ENCODE results near the gene PAIP2B.

Gene PAIP2B

DNA sequence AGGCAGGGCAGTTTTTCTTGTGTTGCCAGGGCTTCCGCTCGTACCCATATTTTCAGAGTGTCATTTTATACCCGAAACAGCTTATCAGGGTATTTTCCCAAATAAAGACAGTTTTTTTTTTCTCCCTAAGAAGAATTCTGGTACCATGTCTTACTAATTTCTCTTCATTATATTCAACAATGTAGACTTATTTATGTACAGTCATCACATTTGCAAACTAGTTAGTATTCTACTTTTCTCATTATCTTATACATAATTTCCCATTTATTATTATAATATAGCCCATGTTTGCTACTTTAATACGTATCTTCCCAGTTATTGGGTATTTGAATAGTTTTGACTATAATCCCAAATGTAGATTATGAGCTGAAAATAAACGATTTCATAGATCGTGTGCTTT is 36.5 kb upstream of the PAIP2B start:
- Histone ChIP-seq H4K20me1 (ENCODE audit: insufficient read depth, low read length, poor library complexity, severe bottlenecking) (no peaks in the 10 kb centered on the region), H2AFZ (ENCODE audit: low read length) (no peak overlapping the region), H3K9me2 (replicated peaks; ENCODE audit: low read depth, low read length) (no peaks in the 10 kb centered on the region), H3K9me3 (ENCODE audit: insufficient read depth, low read depth, low read length) (no peaks in the 10 kb centered on the region), H3K36me3 (ENCODE audit: insufficient read depth, low read length) (no peaks in the 10 kb centered on the region), H3K79me2 (ENCODE audit: insufficient read depth, low read length) (no peaks in the 10 kb centered on the region), H3K4me2 (ENCODE audit: low read depth, low read length, poor library complexity, severe bottlenecking) (no peak overlapping the region), H3K4me3 (ENCODE audit: low read length, poor library complexity, severe bottlenecking) (no peak overlapping the region), H3K4me1 (ENCODE audit: insufficient read depth, low read length, poor library complexity, severe bottlenecking) (no peaks in the 10 kb centered on the region), H3F3A (ENCODE audit: low read depth) (no peaks in the 10 kb centered on the region), H3K9ac (ENCODE audit: low read depth, low read length, poor library complexity, severe bottlenecking) (no peak overlapping the region), H3K27me3 (ENCODE audit: insufficient read depth, low read length, poor library complexity, severe bottlenecking) (no peaks in the 10 kb centered on the region)
- no peak for TF ChIP-seq EZH2phosphoT487 (IDR thresholded peaks at IDR 0.05; ENCODE audit: borderline replicate concordance)
- TF ChIP-seq, protein P1, sequence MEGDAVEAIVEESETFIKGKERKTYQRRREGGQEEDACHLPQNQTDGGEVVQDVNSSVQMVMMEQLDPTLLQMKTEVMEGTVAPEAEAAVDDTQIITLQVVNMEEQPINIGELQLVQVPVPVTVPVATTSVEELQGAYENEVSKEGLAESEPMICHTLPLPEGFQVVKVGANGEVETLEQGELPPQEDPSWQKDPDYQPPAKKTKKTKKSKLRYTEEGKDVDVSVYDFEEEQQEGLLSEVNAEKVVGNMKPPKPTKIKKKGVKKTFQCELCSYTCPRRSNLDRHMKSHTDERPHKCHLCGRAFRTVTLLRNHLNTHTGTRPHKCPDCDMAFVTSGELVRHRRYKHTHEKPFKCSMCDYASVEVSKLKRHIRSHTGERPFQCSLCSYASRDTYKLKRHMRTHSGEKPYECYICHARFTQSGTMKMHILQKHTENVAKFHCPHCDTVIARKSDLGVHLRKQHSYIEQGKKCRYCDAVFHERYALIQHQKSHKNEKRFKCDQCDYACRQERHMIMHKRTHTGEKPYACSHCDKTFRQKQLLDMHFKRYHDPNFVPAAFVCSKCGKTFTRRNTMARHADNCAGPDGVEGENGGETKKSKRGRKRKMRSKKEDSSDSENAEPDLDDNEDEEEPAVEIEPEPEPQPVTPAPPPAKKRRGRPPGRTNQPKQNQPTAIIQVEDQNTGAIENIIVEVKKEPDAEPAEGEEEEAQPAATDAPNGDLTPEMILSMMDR (conservative IDR thresholded peaks at IDR 0.05; ENCODE audit: low read length) = no peak

DNA sequence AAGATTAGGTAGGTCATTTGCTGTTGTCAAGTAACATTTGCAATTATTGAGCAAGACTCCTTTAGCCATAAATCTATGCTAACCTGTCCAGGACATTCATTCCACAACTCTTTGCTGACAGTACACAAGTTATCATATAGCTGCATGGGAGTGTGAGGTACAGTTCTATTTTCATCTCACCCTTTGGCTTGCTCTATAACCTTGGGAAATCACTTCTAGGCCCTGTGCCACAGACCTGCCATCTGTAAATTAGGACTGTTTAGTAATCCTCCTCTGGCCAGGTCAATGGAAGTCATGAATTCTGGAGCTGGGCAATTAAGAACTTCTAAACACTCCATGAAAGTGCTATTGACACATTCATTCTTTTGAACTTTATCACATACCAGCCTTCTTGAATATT is 34.6 kb upstream of the PAIP2B start:
- H3K4me1 ChIP-seq (ENCODE audit: insufficient read depth, low read length, poor library complexity, severe bottlenecking) = no peaks in the 10 kb centered on the region
- no peaks in the 10 kb centered on the region for H4K20me1 ChIP-seq (ENCODE audit: insufficient read depth, low read length, poor library complexity, severe bottlenecking)
- H3K4me2 ChIP-seq (ENCODE audit: low read depth, low read length, poor library complexity, severe bottlenecking) = no peak overlapping the region
- H3K9me3 ChIP-seq (ENCODE audit: insufficient read depth, low read depth, low read length) = no peaks in the 10 kb centered on the region
- H2AFZ ChIP-seq (ENCODE audit: low read length) = no peak overlapping the region
- H3K9me2 ChIP-seq (replicated peaks; ENCODE audit: low read depth, low read length) = no peaks in the 10 kb centered on the region
- no peak overlapping the region for H3K4me3 ChIP-seq (ENCODE audit: low read length, poor library complexity, severe bottlenecking)
- H3K9ac ChIP-seq (ENCODE audit: low read depth, low read length, poor library complexity, severe bottlenecking) = no peak overlapping the region
- no peaks in the 10 kb centered on the region for H3K36me3 ChIP-seq (ENCODE audit: insufficient read depth, low read length)
- H3K79me2 ChIP-seq (ENCODE audit: insufficient read depth, low read length) = no peaks in the 10 kb centered on the region
- H3K27me3 ChIP-seq (ENCODE audit: insufficient read depth, low read length, poor library complexity, severe bottlenecking) = no peaks in the 10 kb centered on the region
- TF ChIP-seq EZH2phosphoT487 (IDR thresholded peaks at IDR 0.05; ENCODE audit: borderline replicate concordance) = no peak
- TF ChIP-seq, protein P1 (conservative IDR thresholded peaks at IDR 0.05; ENCODE audit: low read length) = no peak
- no peaks in the 10 kb centered on the region for H3F3A ChIP-seq (ENCODE audit: low read depth)

DNA sequence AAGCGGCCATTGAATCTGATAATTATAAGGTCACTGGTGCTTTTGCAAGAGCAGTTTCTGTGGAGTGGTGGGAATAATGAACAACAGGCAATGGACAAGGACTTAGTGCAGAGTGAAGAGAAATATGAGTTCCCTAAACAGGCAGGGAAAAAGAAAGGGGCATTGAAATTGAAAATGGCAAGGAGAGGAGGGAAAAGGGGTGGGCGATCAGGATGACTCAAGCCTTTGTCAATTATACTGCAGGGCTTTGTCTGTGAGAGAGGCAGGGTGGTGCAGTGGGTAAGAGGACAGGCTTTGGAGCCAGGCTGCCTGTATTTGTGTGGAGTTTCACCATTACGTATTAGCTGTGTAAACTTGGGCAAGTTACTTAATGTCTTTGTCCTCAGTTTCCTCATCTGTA is 29.5 kb upstream of the PAIP2B start:
- H4K20me1 ChIP-seq (ENCODE audit: insufficient read depth, low read length, poor library complexity, severe bottlenecking) = no peaks in the 10 kb centered on the region
- H2AFZ ChIP-seq (ENCODE audit: low read length) = no peak overlapping the region
- no peak overlapping the region for H3K4me3 ChIP-seq (ENCODE audit: low read length, poor library complexity, severe bottlenecking)
- no peaks in the 10 kb centered on the region for H3K79me2 ChIP-seq (ENCODE audit: insufficient read depth, low read length)
- no peaks in the 10 kb centered on the region for H3K27me3 ChIP-seq (ENCODE audit: insufficient read depth, low read length, poor library complexity, severe bottlenecking)
- TF ChIP-seq, protein P1 (conservative IDR thresholded peaks at IDR 0.05; ENCODE audit: low read length) = no peak
- no peak for TF ChIP-seq EZH2phosphoT487 (IDR thresholded peaks at IDR 0.05; ENCODE audit: borderline replicate concordance)
- H3K4me1 ChIP-seq (ENCODE audit: insufficient read depth, low read length, poor library complexity, severe bottlenecking) = no peaks in the 10 kb centered on the region
- H3K9me2 ChIP-seq (replicated peaks; ENCODE audit: low read depth, low read length) = no peaks in the 10 kb centered on the region
- no peak overlapping the region for H3K4me2 ChIP-seq (ENCODE audit: low read depth, low read length, poor library complexity, severe bottlenecking)
- H3K36me3 ChIP-seq (ENCODE audit: insufficient read depth, low read length) = no peaks in the 10 kb centered on the region
- H3K9me3 ChIP-seq (ENCODE audit: insufficient read depth, low read depth, low read length) = no peaks in the 10 kb centered on the region
- H3F3A ChIP-seq (ENCODE audit: low read depth) = no peaks in the 10 kb centered on the region
- no peak overlapping the region for H3K9ac ChIP-seq (ENCODE audit: low read depth, low read length, poor library complexity, severe bottlenecking)
